ENCODE data around the gene WDR13.

DNA sequence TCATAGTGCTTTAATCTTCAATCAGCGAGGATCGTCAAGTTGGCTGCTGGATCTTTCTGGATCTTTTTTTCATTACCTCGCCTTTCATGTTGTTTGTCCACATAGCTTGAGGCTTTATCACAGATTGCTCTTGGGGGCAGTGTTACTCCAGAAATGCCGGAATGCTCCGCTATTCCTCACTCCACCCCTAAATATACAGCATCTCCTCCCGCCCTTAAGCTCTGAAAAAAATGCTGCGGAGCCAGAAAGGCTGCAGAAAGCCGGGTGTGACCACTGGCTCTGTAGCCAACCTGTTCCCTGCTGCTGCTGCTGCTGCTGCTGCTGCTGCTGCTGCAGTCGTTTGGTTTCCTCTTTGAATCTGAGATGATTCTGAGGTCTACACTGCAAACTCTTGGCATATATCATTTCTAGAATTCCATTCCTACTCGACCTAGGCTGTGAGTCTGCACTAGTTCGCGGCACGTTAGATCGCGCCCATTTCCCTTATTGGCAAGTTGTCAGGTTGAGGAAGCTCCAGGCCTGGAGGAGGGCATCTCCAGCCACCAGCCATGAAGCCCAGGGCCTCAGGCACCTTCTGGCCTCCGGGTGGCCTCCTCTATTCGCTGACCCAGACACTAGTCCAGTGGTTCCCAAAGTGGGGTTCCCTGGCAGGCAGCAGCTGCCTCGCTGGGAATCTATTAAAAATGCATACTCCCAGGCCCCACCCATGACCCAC is 34.2 kb downstream of the WDR13 start:
- TF ChIP-seq POLR2AphosphoS5 (IDR thresholded peaks at IDR 0.05; ENCODE audit: low read depth, low read length) = no peak; the same call in 1 of the 2 replicates
- TF ChIP-seq, protein P1, sequence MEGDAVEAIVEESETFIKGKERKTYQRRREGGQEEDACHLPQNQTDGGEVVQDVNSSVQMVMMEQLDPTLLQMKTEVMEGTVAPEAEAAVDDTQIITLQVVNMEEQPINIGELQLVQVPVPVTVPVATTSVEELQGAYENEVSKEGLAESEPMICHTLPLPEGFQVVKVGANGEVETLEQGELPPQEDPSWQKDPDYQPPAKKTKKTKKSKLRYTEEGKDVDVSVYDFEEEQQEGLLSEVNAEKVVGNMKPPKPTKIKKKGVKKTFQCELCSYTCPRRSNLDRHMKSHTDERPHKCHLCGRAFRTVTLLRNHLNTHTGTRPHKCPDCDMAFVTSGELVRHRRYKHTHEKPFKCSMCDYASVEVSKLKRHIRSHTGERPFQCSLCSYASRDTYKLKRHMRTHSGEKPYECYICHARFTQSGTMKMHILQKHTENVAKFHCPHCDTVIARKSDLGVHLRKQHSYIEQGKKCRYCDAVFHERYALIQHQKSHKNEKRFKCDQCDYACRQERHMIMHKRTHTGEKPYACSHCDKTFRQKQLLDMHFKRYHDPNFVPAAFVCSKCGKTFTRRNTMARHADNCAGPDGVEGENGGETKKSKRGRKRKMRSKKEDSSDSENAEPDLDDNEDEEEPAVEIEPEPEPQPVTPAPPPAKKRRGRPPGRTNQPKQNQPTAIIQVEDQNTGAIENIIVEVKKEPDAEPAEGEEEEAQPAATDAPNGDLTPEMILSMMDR (IDR thresholded peaks at IDR 0.05) = peak; percentile 67; the same call in 1 of the 2 replicates
- TF ChIP-seq, protein P2, sequence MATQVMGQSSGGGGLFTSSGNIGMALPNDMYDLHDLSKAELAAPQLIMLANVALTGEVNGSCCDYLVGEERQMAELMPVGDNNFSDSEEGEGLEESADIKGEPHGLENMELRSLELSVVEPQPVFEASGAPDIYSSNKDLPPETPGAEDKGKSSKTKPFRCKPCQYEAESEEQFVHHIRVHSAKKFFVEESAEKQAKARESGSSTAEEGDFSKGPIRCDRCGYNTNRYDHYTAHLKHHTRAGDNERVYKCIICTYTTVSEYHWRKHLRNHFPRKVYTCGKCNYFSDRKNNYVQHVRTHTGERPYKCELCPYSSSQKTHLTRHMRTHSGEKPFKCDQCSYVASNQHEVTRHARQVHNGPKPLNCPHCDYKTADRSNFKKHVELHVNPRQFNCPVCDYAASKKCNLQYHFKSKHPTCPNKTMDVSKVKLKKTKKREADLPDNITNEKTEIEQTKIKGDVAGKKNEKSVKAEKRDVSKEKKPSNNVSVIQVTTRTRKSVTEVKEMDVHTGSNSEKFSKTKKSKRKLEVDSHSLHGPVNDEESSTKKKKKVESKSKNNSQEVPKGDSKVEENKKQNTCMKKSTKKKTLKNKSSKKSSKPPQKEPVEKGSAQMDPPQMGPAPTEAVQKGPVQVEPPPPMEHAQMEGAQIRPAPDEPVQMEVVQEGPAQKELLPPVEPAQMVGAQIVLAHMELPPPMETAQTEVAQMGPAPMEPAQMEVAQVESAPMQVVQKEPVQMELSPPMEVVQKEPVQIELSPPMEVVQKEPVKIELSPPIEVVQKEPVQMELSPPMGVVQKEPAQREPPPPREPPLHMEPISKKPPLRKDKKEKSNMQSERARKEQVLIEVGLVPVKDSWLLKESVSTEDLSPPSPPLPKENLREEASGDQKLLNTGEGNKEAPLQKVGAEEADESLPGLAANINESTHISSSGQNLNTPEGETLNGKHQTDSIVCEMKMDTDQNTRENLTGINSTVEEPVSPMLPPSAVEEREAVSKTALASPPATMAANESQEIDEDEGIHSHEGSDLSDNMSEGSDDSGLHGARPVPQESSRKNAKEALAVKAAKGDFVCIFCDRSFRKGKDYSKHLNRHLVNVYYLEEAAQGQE (IDR thresholded peaks at IDR 0.05; ENCODE audit: insufficient read depth in 1 of 2, low read depth in 2 of 2, low read length in 1 of 2) = no peak
